HAP-1 (cell line): Measurements from ENCODE around the gene PHLDB1.
A peak's percentile ranks its signal among the peaks of the same experiment; 100 is the strongest.
"Not testable (repeated sequence)": the region's sequence is repeated elsewhere in the genome, so short reads cannot be mapped to it uniquely, and the experiment has no call there.

Experiments used
- DNase-seq, 2 experiments: peaks; one replicate each; pipeline ENCODE4 v3.0.0-alpha.2; 2016 to 2020; ENCODE audit warnings: low spot score in 2 of 2
- H3K27me3 ChIP-seq: fragments of 250-450 bp; sonication (Bioruptor Pico); 2 replicates; pipeline ENCODE4 v1.5.1; 2020; ENCODE audit warnings: low read depth, mild to moderate bottlenecking, moderate library complexity
- H3K36me3 ChIP-seq: fragments of 250-450 bp; sonication (Bioruptor Pico); replicated peaks from 2 replicates; pipeline ENCODE4 v1.5.1; 2020; ENCODE audit warnings: mild to moderate bottlenecking
- H3K4me1 ChIP-seq: fragments of 250-450 bp; sonication (Bioruptor Pico); 2 replicates; pipeline ENCODE4 v1.5.1; 2020; ENCODE audit warnings: mild to moderate bottlenecking
- H3K4me3 ChIP-seq: fragments of 250-450 bp; sonication (Bioruptor Pico); 2 replicates; pipeline ENCODE4 v1.5.1; 2020; ENCODE audit warnings: mild to moderate bottlenecking, moderate library complexity
- H3K9me3 ChIP-seq: fragments of 250-450 bp; sonication (Bioruptor Pico); 2 replicates; pipeline ENCODE4 v1.5.1; 2020; ENCODE audit warnings: mild to moderate bottlenecking, moderate library complexity
- in situ Hi-C: fragments of 300-500 bp; cut with MboI; formaldehyde crosslinking; loops from 3 replicates; pipeline ENCODE4 v1.14.3; 2020; ENCODE audit warnings: low sequenced_read_pairs, inconsistent platforms, mixed read lengths

PHLDB1 gene

DNA sequence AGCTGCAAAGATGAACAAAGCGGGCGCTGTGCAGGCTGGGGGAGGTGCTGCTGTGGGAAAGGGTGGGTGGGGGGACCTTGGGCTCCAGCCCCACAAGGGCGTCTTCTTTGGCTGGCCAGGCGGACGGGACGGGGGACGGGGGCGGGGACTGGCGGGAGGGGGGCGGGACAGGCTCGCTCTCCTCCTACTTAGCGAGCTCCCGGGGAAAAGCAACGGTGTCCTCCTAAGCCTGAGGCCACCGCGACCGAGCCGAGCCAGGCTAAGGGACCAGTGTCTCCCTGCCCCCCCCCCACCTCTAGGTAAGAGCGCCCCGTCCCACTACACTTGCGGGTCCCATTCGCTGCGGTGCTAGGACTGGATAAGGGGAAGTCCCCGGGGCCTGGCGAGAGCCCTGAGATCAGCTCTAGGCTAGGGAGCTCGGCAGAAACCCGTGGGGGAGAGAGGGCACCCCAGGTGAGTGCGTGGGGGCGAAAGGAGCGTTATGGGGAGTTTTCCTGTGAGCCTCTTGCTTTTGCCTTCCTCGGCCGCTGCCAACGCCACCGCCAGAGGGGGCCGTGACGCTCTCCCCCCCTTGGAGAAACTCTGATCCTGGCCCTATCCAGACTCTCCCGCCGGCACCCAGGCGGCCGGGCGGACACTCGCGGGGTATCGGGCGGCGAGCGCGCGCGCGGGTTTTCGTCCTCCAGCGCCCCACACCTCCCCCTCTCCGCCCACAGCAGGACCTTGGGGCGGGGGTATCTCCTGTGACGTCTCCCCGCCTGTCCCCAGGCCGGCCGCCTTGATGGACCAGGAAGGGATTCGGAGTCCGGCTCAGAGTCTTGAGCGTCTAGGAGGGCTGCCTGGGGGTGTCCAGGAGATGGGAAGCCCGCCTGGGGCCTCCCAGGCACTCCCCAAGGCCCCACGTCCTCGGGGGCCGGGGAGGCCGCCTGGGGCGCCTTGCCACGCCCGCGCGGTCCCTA is at the start of gene PHLDB1:
TSS of gene PHLDB1 (plus strand) at position 215 of the 959 bp plus-strand sequence. CDS start 6,222 bp downstream, outside the sequence.
- H3K4me1 ChIP-seq: peaks cover 6% of the 10 kb centered on the region
- H3K36me3 ChIP-seq: peaks cover under 1% of the 10 kb centered on the region; the same call in 1 of the 2 replicates
- no peaks in the 10 kb centered on the region for H3K9me3 ChIP-seq
- H3K27me3 ChIP-seq: no peaks in the 10 kb centered on the region
- peak within 1 kb of the TSS; percentile 67 for H3K4me3 ChIP-seq
- in situ Hi-C loops: no loop called here
- DNase-seq: peak; percentile 74 to 87

DNA sequence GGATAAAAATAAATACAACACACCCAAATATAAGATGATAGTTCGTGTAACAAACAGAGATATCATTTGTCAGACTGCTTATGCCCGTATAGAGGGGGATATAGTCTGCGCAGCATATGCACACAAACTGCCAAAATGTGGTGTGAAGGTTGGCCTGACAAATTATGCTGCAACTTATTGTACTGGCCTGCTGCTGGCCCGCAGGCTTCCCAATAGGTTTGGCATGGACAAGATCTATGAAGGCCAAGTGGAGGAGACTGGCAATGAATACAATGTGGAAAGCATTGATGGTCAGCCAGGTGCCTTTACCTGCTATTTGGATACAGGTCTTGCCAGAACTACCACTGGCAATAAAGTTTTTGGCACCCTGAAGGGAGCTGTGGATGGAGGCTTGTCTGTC is 46.6 kb upstream of the PHLDB1 start:
- H3K27me3 ChIP-seq: no peaks in the 10 kb centered on the region
- peaks cover 4% of the 10 kb centered on the region; the same call in 1 of the 2 replicates for H3K36me3 ChIP-seq
- H3K4me1 ChIP-seq: no peaks in the 10 kb centered on the region
- no peaks in the 10 kb centered on the region for H3K9me3 ChIP-seq
- in situ Hi-C loops: no loop called here
- DNase-seq: no peak
- H3K4me3 ChIP-seq: no peak overlapping the region

DNA sequence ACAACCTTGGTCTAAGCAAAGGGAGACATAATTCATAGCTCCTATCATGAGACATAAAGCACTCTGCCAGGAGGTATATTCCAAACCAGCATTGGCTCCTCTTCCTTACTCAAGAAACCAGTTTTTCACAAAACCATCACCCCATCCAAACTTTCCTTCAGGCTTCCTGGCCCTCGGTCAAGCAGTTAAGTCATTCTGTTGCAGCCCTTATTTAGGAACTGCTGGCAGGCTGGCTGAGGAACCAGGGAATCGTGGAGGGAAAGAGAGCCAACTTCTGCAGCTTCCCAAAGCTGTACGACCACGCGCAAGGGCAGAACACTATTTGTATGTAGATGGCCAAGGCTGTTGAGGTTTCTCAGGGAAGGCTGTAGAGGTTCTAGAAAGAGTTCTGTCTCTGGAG is 42.4 kb upstream of the PHLDB1 start:
- no peaks in the 10 kb centered on the region for H3K27me3 ChIP-seq
- no peak for DNase-seq
- H3K4me1 ChIP-seq: no peaks in the 10 kb centered on the region; the same call in 1 of the 2 replicates
- H3K4me3 ChIP-seq: no peak overlapping the region
- in situ Hi-C loops: no loop called here
- H3K9me3 ChIP-seq: no peaks in the 10 kb centered on the region
- peaks cover 4% of the 10 kb centered on the region; the same call in 1 of the 2 replicates for H3K36me3 ChIP-seq

DNA sequence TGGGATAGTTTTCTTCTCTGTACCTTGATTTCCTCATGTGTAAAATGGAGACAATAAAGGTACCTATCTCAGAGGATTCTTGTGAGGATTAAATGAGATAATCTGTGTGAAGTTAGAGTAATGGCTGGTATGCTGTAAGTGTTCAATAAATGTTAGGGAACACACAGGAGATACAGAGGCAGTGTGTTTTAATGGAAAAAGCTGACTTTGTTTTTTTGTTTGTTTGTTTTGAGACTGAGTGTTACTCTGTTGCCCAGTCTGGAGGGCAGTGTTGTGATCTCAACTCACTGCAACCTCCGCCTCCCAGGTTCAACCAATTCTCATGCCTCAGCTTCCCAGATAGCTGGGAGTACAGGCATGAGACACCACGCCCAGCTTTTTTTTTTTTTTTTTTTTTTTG is 37.7 kb upstream of the PHLDB1 start:
- Histone ChIP-seq H3K4me3 (no peak overlapping the region), H3K4me1 (peaks cover 10% of the 10 kb centered on the region), H3K27me3 (no peaks in the 10 kb centered on the region), H3K9me3 (no peaks in the 10 kb centered on the region), H3K36me3 (peaks cover 7% of the 10 kb centered on the region; the same call in 1 of the 2 replicates)
- no peak for DNase-seq
- in situ Hi-C loops: no loop called here

DNA sequence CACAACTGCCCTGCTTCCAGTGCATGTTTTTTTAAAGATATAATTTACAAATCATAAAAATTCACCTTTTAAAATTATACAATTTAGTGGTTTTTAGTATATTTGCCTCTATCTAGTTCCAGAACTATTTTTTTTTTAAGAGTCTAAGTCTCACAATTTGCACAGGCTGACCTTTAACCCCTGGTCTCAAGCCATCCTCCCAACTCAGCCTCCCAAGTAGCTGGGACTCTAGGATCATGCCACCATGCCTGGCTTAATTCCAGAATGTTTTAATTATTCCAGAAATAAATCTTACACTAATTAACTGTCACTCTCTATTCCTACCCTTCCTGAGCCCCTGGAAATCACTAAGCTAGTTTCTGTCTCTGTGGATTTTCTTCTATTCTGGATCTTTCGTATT is 36.6 kb upstream of the PHLDB1 start:
- H3K4me3 ChIP-seq: no peak overlapping the region
- H3K4me1 ChIP-seq: peaks cover 15% of the 10 kb centered on the region
- in situ Hi-C loops: no loop called here
- no peaks in the 10 kb centered on the region for H3K9me3 ChIP-seq
- H3K36me3 ChIP-seq: peaks cover 7% of the 10 kb centered on the region; the same call in 1 of the 2 replicates
- DNase-seq: no peak
- H3K27me3 ChIP-seq: no peaks in the 10 kb centered on the region

DNA sequence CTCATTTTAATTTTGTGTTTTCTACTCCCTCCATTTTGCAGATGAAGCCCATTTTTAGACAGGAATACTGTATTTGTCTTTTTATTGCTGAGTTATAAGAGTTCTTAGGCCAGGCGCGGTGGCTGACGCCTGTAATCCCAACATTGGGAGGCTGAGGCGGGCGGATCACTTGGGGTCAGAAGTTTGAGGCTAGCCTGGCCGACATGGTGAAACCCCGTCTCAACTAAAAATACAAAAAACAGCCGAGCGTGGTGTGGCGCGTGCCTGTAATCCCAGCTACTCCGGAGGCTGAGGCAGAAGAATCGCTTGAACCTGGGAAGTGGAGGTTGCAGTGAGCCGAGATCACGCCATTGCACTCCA is 35.7 kb upstream of the PHLDB1 start:
- DNase-seq, H3K9me3 ChIP-seq, H3K27me3 ChIP-seq, H3K36me3 ChIP-seq, in situ Hi-C loops: not testable (repeated sequence)
- Histone ChIP-seq H3K4me1 (peaks cover 15% of the 10 kb centered on the region), H3K4me3 (peak overlapping the region; percentile 97)

DNA sequence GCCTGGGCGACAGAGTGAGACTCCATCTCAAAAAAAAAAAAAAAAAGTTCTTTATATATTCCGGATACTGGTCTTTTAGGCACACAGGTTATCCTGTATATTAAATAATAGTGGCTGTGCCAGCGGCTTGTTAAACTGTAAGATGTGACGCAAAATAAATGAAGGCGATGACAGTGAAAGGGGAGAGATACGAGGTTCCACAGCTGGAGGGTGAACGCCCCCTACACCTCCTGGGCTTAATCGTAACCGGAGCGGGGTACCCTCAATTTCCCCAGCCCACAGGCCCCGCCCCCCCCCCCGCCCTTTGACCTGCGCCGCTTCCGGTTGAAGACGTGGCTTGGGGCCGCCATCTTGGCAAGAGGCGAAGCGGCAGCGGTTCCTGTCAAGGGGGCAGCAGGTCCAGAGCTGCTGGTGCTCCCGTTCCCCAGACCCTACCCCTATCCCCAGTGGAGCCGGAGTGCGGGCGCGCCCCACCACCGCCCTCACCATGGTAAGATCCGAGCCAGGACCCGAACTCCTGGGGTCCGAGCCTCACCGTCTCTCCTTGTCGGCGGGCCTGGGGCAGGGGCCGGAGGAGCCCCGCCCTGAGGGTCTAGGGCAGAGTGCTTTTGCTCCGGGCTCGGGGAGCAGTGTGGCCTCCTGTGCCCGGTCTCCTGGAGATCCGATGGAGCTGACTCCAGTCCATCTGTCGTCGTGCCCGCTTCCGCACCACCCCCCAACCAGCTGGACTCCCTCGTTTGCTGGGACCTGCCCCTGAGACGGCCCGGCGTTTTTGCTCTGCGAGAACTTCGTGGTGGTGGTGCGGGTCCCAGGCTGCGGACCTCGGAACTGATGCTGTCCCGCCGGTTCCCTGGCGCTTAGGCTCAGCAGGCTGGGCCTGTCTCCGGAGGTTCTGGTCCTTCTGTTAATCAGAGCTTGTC is 35.1 kb upstream of the PHLDB1 start, which contains the start of gene ARCN1:
TSS of gene ARCN1 (plus strand) at position 349 of the 920 bp plus-strand sequence. CDS start at position 488, 139 bp downstream.
- Histone ChIP-seq H3K36me3 (peaks cover 7% of the 10 kb centered on the region; the same call in 1 of the 2 replicates), H3K4me1 (peaks cover 15% of the 10 kb centered on the region), H3K4me3 (peak within 1 kb of the TSS; percentile 97), H3K27me3 (no peaks in the 10 kb centered on the region), H3K9me3 (no peaks in the 10 kb centered on the region)
- DNase-seq: peak; percentile 41 to 83
- in situ Hi-C loops: no loop called here

DNA sequence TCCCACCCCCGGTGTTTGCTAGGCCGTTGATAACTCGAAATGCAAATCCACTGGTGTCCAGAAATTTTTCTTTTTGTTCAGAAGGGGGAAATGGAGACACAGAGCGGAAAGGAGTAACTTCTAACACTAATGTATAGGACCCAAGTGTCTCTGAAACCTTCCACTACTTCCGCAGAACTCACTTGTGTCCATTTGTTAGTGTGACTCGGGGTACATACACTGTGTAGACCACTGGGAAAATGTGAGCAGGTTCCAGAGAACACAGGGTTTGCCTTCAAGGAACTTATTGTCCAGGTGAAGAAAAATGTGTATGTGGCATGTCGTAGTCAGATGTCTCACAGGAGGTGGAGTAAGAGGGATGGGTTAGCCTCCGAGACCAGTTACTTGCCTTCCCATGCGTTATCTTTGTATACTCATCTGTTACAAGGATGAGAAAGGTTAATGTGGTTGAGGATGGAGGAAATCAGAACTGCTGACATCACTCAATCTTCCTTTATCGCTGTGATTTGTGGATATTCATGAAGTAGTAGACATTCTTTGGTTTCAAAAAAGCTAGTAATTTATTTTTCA is 34.3 kb upstream of the PHLDB1 start:
- H3K4me1 ChIP-seq: peaks cover 15% of the 10 kb centered on the region
- in situ Hi-C loops: no loop called here
- H3K4me3 ChIP-seq: peak overlapping the region; percentile 97
- no peaks in the 10 kb centered on the region for H3K27me3 ChIP-seq
- H3K36me3 ChIP-seq: peaks cover 7% of the 10 kb centered on the region; the same call in 1 of the 2 replicates
- DNase-seq: peak in 1 of 2 experiments; percentile 21
- H3K9me3 ChIP-seq: no peaks in the 10 kb centered on the region

DNA sequence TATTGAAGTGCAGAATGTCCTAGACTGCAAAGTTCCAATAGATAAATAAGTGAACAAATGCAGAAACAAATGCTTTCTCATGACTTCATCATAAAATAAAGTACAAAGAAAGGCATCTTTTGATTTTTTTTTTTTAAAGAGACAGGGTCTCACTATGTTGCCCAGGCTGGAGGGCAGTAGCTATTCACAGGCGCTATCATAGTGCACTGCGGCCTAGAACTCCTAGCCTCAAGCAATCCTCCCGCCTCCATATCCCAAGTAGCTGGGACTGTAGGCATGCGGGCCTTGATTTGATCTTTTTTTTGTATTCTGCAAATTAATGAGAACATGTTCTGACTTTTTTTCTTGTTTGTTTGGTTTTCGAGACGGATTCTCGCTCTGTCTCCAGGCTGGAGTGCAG is 32.8 kb upstream of the PHLDB1 start:
- no peaks in the 10 kb centered on the region for H3K27me3 ChIP-seq
- no peaks in the 10 kb centered on the region for H3K9me3 ChIP-seq
- in situ Hi-C loops: no loop called here

DNA sequence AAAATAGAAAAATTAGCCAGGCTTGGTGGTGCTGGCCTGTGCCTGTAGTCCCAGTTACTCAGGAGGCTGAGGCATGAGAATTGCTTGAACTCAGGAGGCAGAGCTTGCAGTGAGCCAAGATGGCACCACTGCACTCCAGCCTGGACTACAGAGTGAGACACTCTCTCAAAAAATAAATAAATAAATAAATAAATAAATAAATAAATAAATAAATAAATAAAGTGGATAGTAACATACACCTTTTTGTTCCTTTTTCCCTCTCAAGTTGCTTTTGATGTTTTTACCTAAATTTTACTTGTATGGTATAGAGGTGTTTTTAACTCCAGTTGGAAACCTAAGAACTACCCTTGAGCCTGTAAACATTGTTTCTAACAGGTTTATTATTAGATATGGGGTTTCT is 29.4 kb upstream of the PHLDB1 start:
- in situ Hi-C loops, H3K4me3 ChIP-seq, DNase-seq, H3K27me3 ChIP-seq, H3K9me3 ChIP-seq: not testable (repeated sequence)
- peaks cover 22% of the 10 kb centered on the region for H3K36me3 ChIP-seq
- peaks cover 15% of the 10 kb centered on the region for H3K4me1 ChIP-seq

More for the DNA sequence above, 32.8 kb upstream of the PHLDB1 start:
- peaks cover 7% of the 10 kb centered on the region; the same call in 1 of the 2 replicates for H3K36me3 ChIP-seq
- DNase-seq: no peak
- H3K4me3 ChIP-seq: no peak overlapping the region
- H3K4me1 ChIP-seq: peaks cover 15% of the 10 kb centered on the region

DNA sequence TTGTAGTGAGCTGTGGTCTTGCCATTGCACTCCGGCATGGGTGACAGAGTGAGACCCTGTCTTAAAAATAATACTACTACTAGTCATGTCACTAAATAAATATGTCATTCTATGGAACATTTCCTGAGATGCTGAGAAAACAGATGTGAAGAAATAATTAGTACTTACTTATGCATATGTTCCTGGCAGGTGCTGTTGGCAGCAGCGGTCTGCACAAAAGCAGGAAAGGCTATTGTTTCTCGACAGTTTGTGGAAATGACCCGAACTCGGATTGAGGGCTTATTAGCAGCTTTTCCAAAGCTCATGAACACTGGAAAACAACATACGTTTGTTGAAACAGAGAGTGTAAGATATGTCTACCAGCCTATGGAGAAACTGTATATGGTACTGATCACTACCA is 26.4 kb upstream of the PHLDB1 start:
- Histone ChIP-seq H3K27me3 (no peaks in the 10 kb centered on the region), H3K4me3 (no peak overlapping the region), H3K9me3 (no peaks in the 10 kb centered on the region), H3K4me1 (no peaks in the 10 kb centered on the region), H3K36me3 (peaks cover 52% of the 10 kb centered on the region)
- in situ Hi-C loops: no loop called here
- no peak for DNase-seq

DNA sequence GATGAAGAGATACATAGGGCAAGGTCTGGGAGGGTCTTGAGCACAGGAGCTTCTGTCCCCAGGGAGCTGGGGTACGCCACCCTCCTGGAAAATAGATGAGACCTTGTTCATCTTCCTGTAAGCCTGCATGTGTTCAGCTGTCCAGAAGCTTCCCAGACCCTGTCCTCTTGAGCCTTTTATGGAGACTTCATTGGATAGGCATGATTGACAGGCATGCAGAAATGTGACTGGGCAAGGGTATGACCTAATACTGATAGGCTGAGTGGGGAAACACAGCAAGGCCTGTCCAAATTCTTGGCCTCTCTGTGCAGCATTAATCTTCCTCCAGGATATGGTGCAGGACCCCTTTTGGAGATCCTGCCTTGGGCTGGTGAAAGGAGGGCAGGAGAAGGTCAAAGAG is 19.5 kb upstream of the PHLDB1 start:
- Histone ChIP-seq H3K9me3 (no peaks in the 10 kb centered on the region), H3K36me3 (peaks cover 95% of the 10 kb centered on the region), H3K4me1 (no peaks in the 10 kb centered on the region), H3K4me3 (no peak overlapping the region), H3K27me3 (no peaks in the 10 kb centered on the region)
- DNase-seq: no peak
- in situ Hi-C loops: no loop called here
